Naive thymus-derived CD4-positive, alpha-beta T cell (primary cell): ENCODE measurements around the gene CFAP99. TPM values are rescaled to one million over a fixed set of nuclear protein-coding genes. Genes with fewer than 3 reads are reported as not detected.

ENCODE experiments used
- ATAC-seq: fragments of 150-1000 bp; cut with Tn5 transposase; 2 replicates; pipeline ENCODE4 v1.10.0; 2021; ENCODE audit warnings: mild to moderate bottlenecking, moderate library complexity
- CTCF ChIA-PET: fragments of 350-600 bp; sonication (Branson Sonifier 250); formaldehyde crosslinking; loops from one replicate; lab custom pipeline; 2021; ENCODE audit warnings: antibody characterized with exemption; lab: Charles Lee
- POLR2A ChIA-PET: fragments of 350-600 bp; sonication (Branson Sonifier 250); formaldehyde crosslinking; loops from one replicate; lab custom pipeline; 2021; ENCODE audit warnings: antibody characterized with exemption, inconsistent platforms; lab: Charles Lee
- DNase-seq, 9 donors: peaks; one replicate each; pipeline versions ENCODE4 v3.0.0 to v3.0.0-alpha.2; 2020 to 2022; ENCODE audit warnings: mixed read lengths in 1 of 9
- H3K27ac ChIP-seq: one replicate; pipeline ENCODE4 v1.7.0; 2013; ENCODE audit warnings: mild to moderate bottlenecking, low read depth, low read length, moderate library complexity
- H3K27me3 ChIP-seq, 2 donors: one replicate each; pipeline ENCODE4 v1.7.0; 2013; ENCODE audit warnings: low read length in 2 of 2, mild to moderate bottlenecking in 2 of 2, moderate library complexity in 2 of 2; ENCODE audit not compliant: control insufficient read depth in 2 of 2, insufficient read depth in 2 of 2
- H3K36me3 ChIP-seq, 3 experiments: 1 replicate in 2 of 3; 2 replicates in 1 of 3; pipeline ENCODE4 v1.7.0; 2013; ENCODE audit warnings: low read length in 3 of 3, mild to moderate bottlenecking in 3 of 3, moderate library complexity in 1 of 3; ENCODE audit not compliant: insufficient read depth in 3 of 3, control insufficient read depth in 2 of 3
- H3K4me1 ChIP-seq, 2 donors: one replicate each; pipeline ENCODE4 v1.7.0; 2013; ENCODE audit warnings: low read length in 2 of 2, mild to moderate bottlenecking in 2 of 2, moderate library complexity in 1 of 2; ENCODE audit not compliant: control insufficient read depth in 2 of 2, insufficient read depth in 2 of 2
- H3K4me3 ChIP-seq: 2 replicates; pipeline ENCODE4 v1.7.0; 2013; ENCODE audit warnings: mild to moderate bottlenecking, low read length
- H3K9me3 ChIP-seq, 3 experiments: 1 replicate in 2 of 3; 2 replicates in 1 of 3; pipeline ENCODE4 v1.7.0; 2013; ENCODE audit warnings: low read length in 3 of 3; ENCODE audit not compliant: control insufficient read depth in 2 of 3
- H3K27ac Mint-ChIP-seq, 9 donors: one replicate each; pipeline ENCODE4 v1.8.0; 2020 to 2022; ENCODE audit warnings: mixed read lengths in 9 of 9, mild to moderate bottlenecking in 8 of 9, moderate library complexity in 5 of 9, inconsistent platforms in 2 of 9
- H3K27me3 Mint-ChIP-seq, 5 donors: one replicate each; pipeline ENCODE4 v1.8.0; 2021 to 2022; ENCODE audit warnings: mixed read lengths in 5 of 5, mild to moderate bottlenecking in 1 of 5
- H3K36me3 Mint-ChIP-seq, 5 donors: one replicate each; pipeline ENCODE4 v1.8.0; 2020 to 2022; ENCODE audit warnings: mixed read lengths in 5 of 5, mild to moderate bottlenecking in 3 of 5, inconsistent platforms in 1 of 5
- H3K4me1 Mint-ChIP-seq, 7 donors: one replicate each; pipeline ENCODE4 v1.8.0; 2020 to 2022; ENCODE audit warnings: mixed read lengths in 7 of 7, mild to moderate bottlenecking in 3 of 7, inconsistent platforms in 1 of 7
- H3K4me3 Mint-ChIP-seq, 10 donors: one replicate each; pipeline ENCODE4 v1.8.0; 2020 to 2022; ENCODE audit warnings: mild to moderate bottlenecking in 10 of 10, mixed read lengths in 10 of 10, moderate library complexity in 6 of 10, inconsistent platforms in 2 of 10
- H3K9me3 Mint-ChIP-seq, 11 donors: one replicate each; pipeline ENCODE4 v1.8.0; 2020 to 2022; ENCODE audit warnings: mixed read lengths in 11 of 11, mild to moderate bottlenecking in 4 of 11, inconsistent platforms in 1 of 11, moderate library complexity in 1 of 11
- intact Hi-C, 2 donors: fragments of 100-400 bp; cut with micrococcal nuclease; formaldehyde crosslinking; loops; one replicate each; pipeline ENCODE4 v1.15.1; 2023
- polyA plus RNA-seq, 2 donors: library from polyadenylated mRNA; unstranded; fragments of 300-500 nt; fragmentation: Illumina TruSeq; gene quantifications; one replicate each; pipeline ENCODE4 v1.2.3, GENCODE V29; 2021
- total RNA-seq, 6 experiments: library from RNA in 5 of 6; stranded (reverse) in 5 of 6; gene quantifications; 1 replicate in 5 of 6; 2 replicates in 1 of 6; pipeline ENCODE4 v1.2.3 and lab custom pipeline; 2021 to 2026

The CFAP99 gene
- total and polyA plus RNA-seq, 7 experiments from 2014 or later = 0.12 to 0.27 TPM; not detected in 5

DNA sequence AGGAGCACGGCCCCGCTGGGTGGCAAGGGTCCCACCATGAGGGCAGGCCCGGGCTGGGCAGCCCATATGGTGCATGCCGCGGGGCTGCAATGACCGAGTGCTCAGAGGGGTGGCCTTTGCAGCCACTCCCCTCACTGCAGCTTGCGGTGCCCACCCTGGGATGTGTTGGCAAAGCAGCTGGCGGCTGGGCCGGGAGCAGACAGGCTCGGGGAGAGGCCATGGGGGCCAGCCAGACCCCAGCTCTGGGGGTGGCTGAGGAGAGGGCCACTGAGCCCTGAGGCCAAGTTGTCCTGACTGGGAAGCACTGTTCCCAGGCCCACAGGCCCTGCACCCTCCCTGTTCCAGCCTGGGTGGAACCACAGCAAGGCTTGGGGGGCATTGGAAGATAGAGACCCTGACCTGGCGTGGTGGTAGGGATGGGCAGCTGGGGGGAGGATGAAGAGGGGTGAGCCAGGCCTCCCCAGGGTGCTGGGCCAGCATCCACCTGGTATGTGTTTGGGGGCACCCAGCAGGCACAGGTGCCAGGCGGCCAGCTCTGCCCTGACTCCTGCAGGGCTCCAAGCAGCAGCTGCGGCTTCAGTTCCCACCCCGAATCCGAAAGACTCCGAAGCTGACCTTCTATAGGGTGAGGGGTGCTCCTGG lies 31.8 kb downstream of the CFAP99 start:
- no peak for DNase-seq
- no peaks in the 10 kb centered on the region for H3K36me3 ChIP-seq
- POLR2A ChIA-PET = no interaction called here
- no peaks in the 10 kb centered on the region for H3K9me3 Mint-ChIP-seq
- no peaks in the 10 kb centered on the region for H3K36me3 Mint-ChIP-seq
- no peak for ATAC-seq
- no peaks in the 10 kb centered on the region for H3K27me3 Mint-ChIP-seq
- H3K4me1 Mint-ChIP-seq = no peaks in the 10 kb centered on the region
- intact Hi-C loops = no loop called here
- CTCF ChIA-PET = no interaction called here
- H3K4me1 ChIP-seq = no peaks in the 10 kb centered on the region
- H3K27ac ChIP-seq = no peak overlapping the region
- H3K9me3 ChIP-seq = no peaks in the 10 kb centered on the region
- H3K4me3 ChIP-seq = no peak overlapping the region
- H3K27ac Mint-ChIP-seq = no peak overlapping the region
- no peaks in the 10 kb centered on the region for H3K27me3 ChIP-seq
- no peak overlapping the region for H3K4me3 Mint-ChIP-seq

DNA sequence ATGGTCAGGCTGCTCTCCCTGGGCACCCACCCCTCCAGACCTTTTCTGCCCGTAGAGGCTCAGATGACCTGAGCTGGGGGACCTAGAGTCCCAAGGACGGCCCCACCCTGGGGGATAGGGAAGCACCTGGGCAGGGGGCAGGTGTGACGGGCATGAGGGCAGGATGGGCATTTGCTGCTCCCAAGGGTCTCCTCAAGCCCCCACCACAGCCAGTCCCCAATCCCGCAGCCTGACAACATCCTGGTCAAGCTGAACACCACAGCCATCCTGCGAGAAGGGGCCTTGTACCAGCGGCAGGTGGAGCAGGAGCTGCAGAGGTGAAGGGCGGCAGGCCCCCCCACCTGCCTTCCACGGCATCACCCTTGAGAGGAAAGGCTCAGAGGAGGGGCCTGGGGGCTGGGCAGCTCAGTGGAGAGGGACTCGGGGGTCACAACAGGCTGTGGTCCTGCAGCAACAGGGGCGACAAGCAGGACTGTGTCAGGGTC lies 32.3 kb downstream of the CFAP99 start:
- ATAC-seq (no peak), DNase-seq (no peak)
- H3K4me3 ChIP-seq = no peak overlapping the region
- no peaks in the 10 kb centered on the region for H3K27me3 ChIP-seq
- CTCF ChIA-PET = no interaction called here
- no peak overlapping the region for H3K27ac ChIP-seq
- Mint-ChIP-seq H3K4me1 (no peaks in the 10 kb centered on the region), H3K4me3 (no peak overlapping the region), H3K36me3 (no peaks in the 10 kb centered on the region), H3K27me3 (no peaks in the 10 kb centered on the region), H3K27ac (no peak overlapping the region), H3K9me3 (no peaks in the 10 kb centered on the region)
- POLR2A ChIA-PET = no interaction called here
- intact Hi-C loops = no loop called here
- no peaks in the 10 kb centered on the region for H3K36me3 ChIP-seq
- H3K9me3 ChIP-seq = no peaks in the 10 kb centered on the region
- H3K4me1 ChIP-seq = no peaks in the 10 kb centered on the region

DNA sequence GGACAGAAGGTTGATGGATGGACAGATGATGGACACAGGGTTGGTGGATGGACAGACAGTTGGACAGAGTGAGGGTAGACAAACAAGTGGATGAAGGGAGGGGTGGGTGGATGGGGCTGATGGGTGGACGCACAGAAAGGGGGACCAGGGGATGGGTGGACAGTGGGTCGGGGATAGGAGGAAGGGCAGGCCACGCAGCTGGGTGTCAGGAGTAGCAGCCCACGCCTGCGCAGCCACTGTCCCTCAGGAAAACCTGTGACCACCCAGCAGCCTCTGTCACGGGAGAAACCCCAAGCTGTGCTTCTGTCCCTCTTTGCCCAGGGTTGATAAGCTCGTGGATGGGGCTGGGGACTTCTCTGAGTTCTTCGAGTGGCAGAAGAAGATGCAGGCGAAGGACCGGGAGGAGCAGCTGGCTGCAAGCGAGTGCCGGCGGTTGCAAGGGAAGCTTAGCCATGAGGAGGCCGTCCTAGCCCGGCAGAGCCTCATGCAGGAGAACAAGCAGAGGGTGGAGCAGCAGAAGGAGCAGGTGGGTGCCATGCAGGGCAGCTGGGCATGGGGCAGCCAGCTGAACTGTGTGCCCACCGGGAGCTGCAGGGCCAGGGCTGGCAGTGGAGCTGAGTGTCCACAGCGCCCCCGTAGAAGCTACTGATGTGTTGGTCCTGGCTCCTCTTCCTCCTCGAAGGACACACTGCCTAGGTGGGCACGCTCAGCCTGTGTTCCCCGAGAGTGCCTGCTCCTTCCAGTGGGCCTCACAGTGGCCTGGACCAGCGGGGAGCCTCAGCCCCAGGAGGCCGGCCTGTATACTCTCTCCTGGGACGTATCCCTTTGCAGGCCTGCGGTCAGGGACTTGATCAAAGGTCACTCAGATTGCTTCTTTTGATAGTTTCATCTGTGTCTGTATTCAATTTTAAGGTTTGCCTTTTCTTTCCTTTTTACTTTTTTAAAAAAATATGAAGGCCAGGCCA lies 33.3 kb downstream of the CFAP99 start:
- Mint-ChIP-seq H3K27me3 (no peaks in the 10 kb centered on the region), H3K27ac (peak overlapping the region in 1 of 9 donors; percentile 37), H3K36me3 (no peaks in the 10 kb centered on the region), H3K9me3 (no peaks in the 10 kb centered on the region), H3K4me1 (no peaks in the 10 kb centered on the region), H3K4me3 (no peak overlapping the region)
- H3K27ac ChIP-seq = no peak overlapping the region
- intact Hi-C loops = no loop called here
- H3K27me3 ChIP-seq = no peaks in the 10 kb centered on the region
- H3K9me3 ChIP-seq = no peaks in the 10 kb centered on the region
- no peaks in the 10 kb centered on the region for H3K4me1 ChIP-seq
- DNase-seq (no peak), ATAC-seq (peak; percentile 16)
- ChIA-PET CTCF (interaction anchor here (0.6 kb wide), 1 partner anchor 11 kb away, joined by 4 read pairs; no protein-coding TSS in a partner anchor), POLR2A (interaction anchor here (0.7 kb wide), 1 partner anchor 1350 kb away, joined by 3 read pairs; no protein-coding TSS in a partner anchor)
- no peaks in the 10 kb centered on the region for H3K36me3 ChIP-seq
- no peak overlapping the region for H3K4me3 ChIP-seq

DNA sequence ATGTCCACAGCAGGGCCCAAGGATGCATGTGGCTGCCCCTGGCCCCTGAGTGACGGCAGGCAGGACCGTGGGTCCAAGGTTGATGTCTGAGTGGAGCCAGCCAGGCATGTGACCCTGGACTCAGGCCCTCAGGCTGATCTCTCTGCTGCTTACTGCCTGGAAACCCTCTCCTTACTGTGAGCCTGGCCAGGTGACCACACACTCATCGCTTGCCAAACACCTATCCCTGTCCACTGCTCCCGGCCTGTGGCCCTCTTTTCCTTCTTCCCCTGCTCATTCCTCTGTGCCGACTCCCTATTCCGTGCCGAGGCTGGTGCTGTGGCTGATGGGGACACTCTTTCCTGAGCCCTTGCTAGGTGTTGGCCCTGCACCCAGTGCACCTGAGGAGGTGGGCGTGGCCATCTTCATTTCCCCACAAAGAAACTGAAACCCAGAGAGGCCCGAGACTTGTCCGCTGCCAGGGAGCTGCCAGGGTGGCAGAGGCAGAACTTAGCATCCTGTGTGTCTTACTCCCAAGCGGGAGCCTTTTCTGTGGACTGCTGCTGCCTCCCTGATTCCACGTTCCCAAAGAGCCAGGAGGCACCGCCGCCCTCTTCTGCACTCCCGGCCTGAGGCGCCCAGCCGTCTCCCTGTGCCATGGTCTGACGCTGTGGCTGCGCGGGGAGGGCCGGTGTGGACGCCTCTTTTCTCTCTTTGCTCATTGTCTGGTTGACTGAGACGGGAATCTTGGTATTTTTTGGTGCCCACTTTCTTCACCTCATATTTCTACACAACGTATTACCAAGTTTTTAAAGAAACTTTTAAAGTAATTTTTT lies 38.9 kb downstream of the CFAP99 start:
- POLR2A ChIA-PET = no interaction called here
- DNase-seq = no peak
- Mint-ChIP-seq H3K36me3 (no peaks in the 10 kb centered on the region), H3K27me3 (peaks cover 0 to 26% (median 6%) of the 10 kb centered on the region in 5 donors), H3K4me1 (peaks cover 0 to 9% (median 7%) of the 10 kb centered on the region in 7 donors), H3K4me3 (peak overlapping the region in 1 of 10 donors; percentile 57), H3K27ac (no peak overlapping the region), H3K9me3 (no peaks in the 10 kb centered on the region)
- no peaks in the 10 kb centered on the region for H3K27me3 ChIP-seq
- ATAC-seq = no peak
- H3K4me1 ChIP-seq = no peaks in the 10 kb centered on the region
- no peaks in the 10 kb centered on the region for H3K36me3 ChIP-seq
- no peak overlapping the region for H3K4me3 ChIP-seq
- CTCF ChIA-PET = no interaction called here
- H3K9me3 ChIP-seq = no peaks in the 10 kb centered on the region
- intact Hi-C loops = no loop called here
- H3K27ac ChIP-seq = no peak overlapping the region

DNA sequence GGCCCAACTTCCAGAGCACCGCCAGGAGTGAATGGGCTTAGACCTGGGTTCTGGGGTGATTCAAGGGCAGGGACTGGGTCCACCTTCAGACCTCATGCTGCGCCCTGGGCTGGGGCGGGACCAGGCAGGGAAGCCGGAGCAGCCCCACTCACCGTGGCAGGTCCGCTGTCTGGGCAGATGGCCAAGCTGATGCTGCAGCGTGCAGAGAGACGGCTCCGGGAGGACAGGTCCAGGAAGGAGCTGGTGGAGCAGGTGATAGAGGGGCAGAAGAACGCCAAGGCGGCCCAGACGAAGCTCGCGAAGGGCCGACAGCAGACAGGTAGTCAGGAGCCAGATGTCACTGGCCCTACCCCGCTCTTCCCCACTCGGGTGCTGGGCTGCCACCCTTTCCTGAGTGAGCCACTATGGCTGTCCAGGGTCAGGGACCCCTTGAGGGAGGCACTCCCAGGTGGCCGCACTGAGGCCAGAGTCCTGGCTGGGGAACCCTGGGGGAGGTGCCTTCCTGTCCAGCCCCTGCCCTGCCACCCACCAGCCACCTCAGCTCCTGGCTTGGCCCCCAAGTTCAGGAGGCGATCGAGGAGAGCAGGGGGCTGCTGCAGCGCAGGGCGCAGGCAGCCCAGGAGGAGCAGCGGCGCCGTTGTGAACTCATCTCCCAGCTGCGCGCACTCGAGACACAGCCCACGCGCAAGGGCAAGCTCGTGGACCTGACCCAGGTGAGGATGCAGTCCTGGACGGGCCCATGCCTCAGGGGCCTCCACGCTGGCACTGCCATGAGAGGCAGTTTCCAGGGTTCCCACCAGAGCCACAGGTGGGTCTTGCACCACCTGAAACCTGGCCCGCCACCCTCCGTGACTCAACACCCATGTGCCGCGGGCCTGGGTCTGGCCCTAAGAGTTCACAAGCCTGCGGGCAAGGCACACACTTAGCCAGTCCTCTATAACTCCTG lies 40.1 kb downstream of the CFAP99 start:
- ChIA-PET POLR2A (interaction anchor here (0.6 to 1.5 kb wide), 2 partner anchors 10 to 15 kb away, joined by 4 to 5 read pairs; partner anchors contain the start of gene RNF4), CTCF (interaction anchor here (0.5 kb wide), 1 partner anchor 47 kb away, joined by 7 read pairs; no protein-coding TSS in a partner anchor)
- DNase-seq = no peak
- H3K4me1 ChIP-seq = peaks cover 0 to 5% of the 10 kb centered on the region in 2 donors
- ATAC-seq = no peak
- peaks cover 0 to 36% (median 7%) of the 10 kb centered on the region in 5 donors for H3K27me3 Mint-ChIP-seq
- no peaks in the 10 kb centered on the region for H3K27me3 ChIP-seq
- H3K9me3 ChIP-seq = no peaks in the 10 kb centered on the region
- intact Hi-C loops = no loop called here
- H3K36me3 ChIP-seq = no peaks in the 10 kb centered on the region
- H3K27ac Mint-ChIP-seq = no peak overlapping the region
- no peak overlapping the region for H3K27ac ChIP-seq
- peaks cover 6 to 16% (median 9%) of the 10 kb centered on the region in 7 donors for H3K4me1 Mint-ChIP-seq
- peak overlapping the region in 1 of 10 donors; percentile 38 for H3K4me3 Mint-ChIP-seq
- no peak overlapping the region for H3K4me3 ChIP-seq
- no peaks in the 10 kb centered on the region for H3K36me3 Mint-ChIP-seq
- H3K9me3 Mint-ChIP-seq = no peaks in the 10 kb centered on the region
